Caco-2 (cell line): Measurements from ENCODE around the gene SECISBP2. TPM values are rescaled to one million over a fixed set of nuclear protein-coding genes. Genes with fewer than 3 reads are reported as not detected.

Source experiments
- BruUV-seq: library from RNA; stranded (reverse); fragments of 400-500 nt; replicated peaks from 2 replicates; lab custom pipeline; 2021; lab: Mats Ljungman, UMichigan
- CTCF ChIA-PET: fragments of 300-600 bp; sonication (Branson Sonifier 250); formaldehyde crosslinking; loops from one replicate; lab custom pipeline; 2022; ENCODE audit warnings: antibody characterized with exemption; lab: Charles Lee
- POLR2A ChIA-PET: fragments of 300-600 bp; sonication (Branson Sonifier 250); formaldehyde crosslinking; loops from one replicate; lab custom pipeline; 2022; ENCODE audit warnings: antibody characterized with exemption; lab: Charles Lee
- DNase-seq, 2 experiments: peaks; one replicate each; pipeline versions ENCODE4 v3.0.0 to v3.0.0-alpha.2; 2020 to 2022
- H3K27me3 ChIP-seq: replicated peaks from 2 replicates; pipeline ENCODE4 v1.6.0; 2011; ENCODE audit warnings: low read length; ENCODE audit not compliant: control insufficient read depth, insufficient read depth
- H3K36me3 ChIP-seq: 2 replicates; pipeline ENCODE4 v1.5.1; 2011; ENCODE audit warnings: low read length; ENCODE audit not compliant: control insufficient read depth, insufficient read depth
- H3K4me1 ChIP-seq: fragments of 250-450 bp; sonication (Bioruptor Pico); 2 replicates; pipeline ENCODE4 v1.5.1; 2020; ENCODE audit warnings: mild to moderate bottlenecking
- H3K4me3 ChIP-seq: 2 replicates; pipeline ENCODE4 v1.5.1; 2011; ENCODE audit warnings: low read depth, mild to moderate bottlenecking, control low read depth, low read length
- H3K9me3 ChIP-seq: fragments of 250-450 bp; sonication (Bioruptor Pico); 2 replicates; pipeline ENCODE4 v1.5.1; 2020; ENCODE audit warnings: mild to moderate bottlenecking, moderate library complexity
- H3K27ac Mint-ChIP-seq: one replicate; pipeline ENCODE4 v1.8.0; 2022; ENCODE audit warnings: mixed read lengths; ENCODE audit not compliant: unreplicated experiment
- H3K27me3 Mint-ChIP-seq: one replicate; pipeline ENCODE4 v1.8.0; 2022; ENCODE audit warnings: mixed read lengths; ENCODE audit not compliant: insufficient read depth, unreplicated experiment
- H3K36me3 Mint-ChIP-seq: one replicate; pipeline ENCODE4 v1.8.0; 2022; ENCODE audit warnings: mild to moderate bottlenecking, mixed read lengths; ENCODE audit not compliant: insufficient read depth, unreplicated experiment
- H3K4me1 Mint-ChIP-seq: one replicate; pipeline ENCODE4 v1.8.0; 2022; ENCODE audit warnings: low read depth, mixed read lengths; ENCODE audit not compliant: unreplicated experiment
- H3K4me3 Mint-ChIP-seq: one replicate; pipeline ENCODE4 v1.8.0; 2022; ENCODE audit warnings: mild to moderate bottlenecking, moderate library complexity, mixed read lengths; ENCODE audit not compliant: unreplicated experiment
- H3K9me3 Mint-ChIP-seq: one replicate; pipeline ENCODE4 v1.8.0; 2022; ENCODE audit warnings: mixed read lengths; ENCODE audit not compliant: unreplicated experiment
- intact Hi-C: fragments of 100-400 bp; cut with micrococcal nuclease; formaldehyde crosslinking; loops from one replicate; pipeline ENCODE4 v1.10.0; 2022; ENCODE audit not compliant: unreplicated experiment
- total RNA-seq: library from RNA; stranded (reverse); gene quantifications from 2 replicates; pipeline ENCODE4 v1.2.3, GENCODE V29; 2022
- TF ChIP-seq, protein P1 (sequence below), 2 experiments: fragments of 200-600 bp in 1 of 2; IDR thresholded peaks; 1 replicate in 1 of 2; 2 replicates in 1 of 2; pipeline versions ENCODE4 v1.5.1 to v1.8.0; 2011 to 2022; ENCODE audit warnings: antibody characterized with exemption in 1 of 2, control low read depth in 1 of 2, inconsistent platforms in 1 of 2, low read depth in 1 of 2, low read length in 1 of 2, mild to moderate bottlenecking in 1 of 2, moderate library complexity in 1 of 2; ENCODE audit not compliant: insufficient read depth in 1 of 2, severe bottlenecking in 1 of 2, unreplicated experiment in 1 of 2

SECISBP2 gene
- total RNA-seq, 1 experiment from 2014 or later = 21.0 TPM

DNA sequence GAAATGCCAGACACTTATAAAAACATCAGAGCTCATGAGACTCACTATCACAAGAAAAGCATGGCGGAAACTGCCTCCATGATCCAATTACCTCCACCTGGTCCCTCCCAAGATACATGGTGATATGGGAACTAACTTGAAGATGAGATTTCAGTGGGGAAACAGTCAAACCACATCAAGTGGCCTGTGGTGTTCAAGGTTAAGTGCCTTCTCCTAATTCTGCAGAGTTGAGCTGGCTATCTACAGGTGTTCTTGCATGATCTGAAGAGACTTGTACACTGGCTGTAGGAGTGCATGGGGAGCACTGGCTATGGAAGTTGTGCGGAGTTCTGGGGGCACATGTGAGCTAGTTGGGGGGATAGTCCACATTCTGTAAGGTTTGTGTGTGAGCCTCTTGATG, 41.3 kb upstream of the SECISBP2 start:
- no peaks in the 10 kb centered on the region for H3K36me3 Mint-ChIP-seq
- no peaks in the 10 kb centered on the region for H3K27me3 Mint-ChIP-seq
- no peak overlapping the region for H3K4me3 Mint-ChIP-seq
- H3K4me3 ChIP-seq = no peak overlapping the region
- H3K27me3 ChIP-seq = no peaks in the 10 kb centered on the region
- no peaks in the 10 kb centered on the region; the same call in 1 of the 2 replicates for H3K9me3 ChIP-seq
- intact Hi-C loops = no loop called here
- no TSS peak for BruUV-seq
- no peaks in the 10 kb centered on the region for H3K36me3 ChIP-seq
- no peak for DNase-seq
- TF ChIP-seq, protein P1, sequence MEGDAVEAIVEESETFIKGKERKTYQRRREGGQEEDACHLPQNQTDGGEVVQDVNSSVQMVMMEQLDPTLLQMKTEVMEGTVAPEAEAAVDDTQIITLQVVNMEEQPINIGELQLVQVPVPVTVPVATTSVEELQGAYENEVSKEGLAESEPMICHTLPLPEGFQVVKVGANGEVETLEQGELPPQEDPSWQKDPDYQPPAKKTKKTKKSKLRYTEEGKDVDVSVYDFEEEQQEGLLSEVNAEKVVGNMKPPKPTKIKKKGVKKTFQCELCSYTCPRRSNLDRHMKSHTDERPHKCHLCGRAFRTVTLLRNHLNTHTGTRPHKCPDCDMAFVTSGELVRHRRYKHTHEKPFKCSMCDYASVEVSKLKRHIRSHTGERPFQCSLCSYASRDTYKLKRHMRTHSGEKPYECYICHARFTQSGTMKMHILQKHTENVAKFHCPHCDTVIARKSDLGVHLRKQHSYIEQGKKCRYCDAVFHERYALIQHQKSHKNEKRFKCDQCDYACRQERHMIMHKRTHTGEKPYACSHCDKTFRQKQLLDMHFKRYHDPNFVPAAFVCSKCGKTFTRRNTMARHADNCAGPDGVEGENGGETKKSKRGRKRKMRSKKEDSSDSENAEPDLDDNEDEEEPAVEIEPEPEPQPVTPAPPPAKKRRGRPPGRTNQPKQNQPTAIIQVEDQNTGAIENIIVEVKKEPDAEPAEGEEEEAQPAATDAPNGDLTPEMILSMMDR (IDR thresholded peaks at IDR 0.05; ENCODE audit: insufficient read depth in 1 of 2, low read depth in 1 of 2, low read length in 1 of 2, severe bottlenecking in 1 of 2, unreplicated experiment in 1 of 2) = no peak
- POLR2A ChIA-PET = no interaction called here
- CTCF ChIA-PET = no interaction called here
- H3K9me3 Mint-ChIP-seq = peaks cover 19% of the 10 kb centered on the region
- H3K4me1 Mint-ChIP-seq = no peaks in the 10 kb centered on the region
- no peak overlapping the region for H3K27ac Mint-ChIP-seq
- H3K4me1 ChIP-seq = no peaks in the 10 kb centered on the region

DNA sequence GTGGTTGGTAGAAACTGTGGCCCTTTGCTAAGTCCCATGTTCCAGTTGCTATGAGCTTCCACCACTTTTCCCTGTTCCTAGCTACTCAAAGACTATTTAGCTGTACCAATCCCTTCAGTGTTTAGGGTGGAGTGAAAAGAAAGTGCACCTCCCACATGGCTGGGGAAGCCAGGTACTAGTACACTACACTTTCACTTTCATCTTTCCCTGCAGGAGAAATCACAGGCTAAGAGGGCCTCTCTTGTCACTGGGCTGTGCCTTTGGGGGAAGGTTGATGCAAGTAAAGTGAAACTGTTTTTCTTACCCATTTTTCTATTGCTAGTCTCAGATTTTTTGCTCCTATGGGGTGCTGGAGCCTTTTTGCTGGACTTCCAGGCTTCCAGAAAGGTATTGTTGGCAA, 40.8 kb upstream of the SECISBP2 start:
- no peak overlapping the region for H3K4me3 ChIP-seq
- TF ChIP-seq, protein P1 (IDR thresholded peaks at IDR 0.05; ENCODE audit: insufficient read depth in 1 of 2, low read depth in 1 of 2, low read length in 1 of 2, severe bottlenecking in 1 of 2, unreplicated experiment in 1 of 2) = no peak
- Mint-ChIP-seq H3K9me3 (peaks cover 19% of the 10 kb centered on the region), H3K4me1 (no peaks in the 10 kb centered on the region), H3K27me3 (no peaks in the 10 kb centered on the region), H3K36me3 (no peaks in the 10 kb centered on the region), H3K4me3 (no peak overlapping the region), H3K27ac (no peak overlapping the region)
- no peaks in the 10 kb centered on the region for H3K27me3 ChIP-seq
- intact Hi-C loops = no loop called here
- no peaks in the 10 kb centered on the region; the same call in 1 of the 2 replicates for H3K9me3 ChIP-seq
- H3K4me1 ChIP-seq = no peaks in the 10 kb centered on the region
- no peak for DNase-seq
- no peaks in the 10 kb centered on the region for H3K36me3 ChIP-seq
- CTCF ChIA-PET = no interaction called here
- POLR2A ChIA-PET = no interaction called here
- no TSS peak for BruUV-seq

DNA sequence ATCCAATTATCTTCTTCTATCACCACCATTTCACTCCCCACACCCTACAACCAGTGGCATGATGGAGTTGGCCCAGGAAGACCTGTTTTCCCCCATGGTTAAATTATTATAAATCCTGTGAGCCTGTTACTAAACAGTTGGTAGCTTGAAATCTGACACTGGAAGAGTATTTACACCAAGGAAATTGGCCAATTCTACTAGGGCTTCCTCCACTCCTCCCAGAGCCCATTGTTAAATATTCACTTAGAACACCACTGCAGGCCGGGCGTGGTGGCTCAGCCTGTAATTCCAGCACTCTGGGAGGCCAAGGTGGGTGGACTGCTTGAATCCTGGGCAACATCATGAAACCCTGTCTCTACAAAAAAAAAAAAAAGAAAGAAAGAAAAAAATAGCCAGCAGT, 39.7 kb upstream of the SECISBP2 start:
- Histone ChIP-seq H3K9me3 (no peaks in the 10 kb centered on the region), H3K4me1 (no peaks in the 10 kb centered on the region), H3K36me3 (no peaks in the 10 kb centered on the region), H3K27me3 (no peaks in the 10 kb centered on the region), H3K4me3 (no peak overlapping the region)
- Mint-ChIP-seq H3K4me1 (no peaks in the 10 kb centered on the region), H3K27me3 (no peaks in the 10 kb centered on the region), H3K9me3 (peaks cover 8% of the 10 kb centered on the region), H3K27ac (no peak overlapping the region), H3K4me3 (no peak overlapping the region), H3K36me3 (no peaks in the 10 kb centered on the region)
- TF ChIP-seq, protein P1 (IDR thresholded peaks at IDR 0.05; ENCODE audit: insufficient read depth in 1 of 2, low read depth in 1 of 2, low read length in 1 of 2, severe bottlenecking in 1 of 2, unreplicated experiment in 1 of 2) = no peak
- BruUV-seq = no TSS peak
- intact Hi-C loops = no loop called here
- ChIA-PET CTCF (interaction anchor here (1.0 kb wide), 1 partner anchor 99 kb away, joined by 4 read pairs; no protein-coding TSS in a partner anchor), POLR2A (no interaction called here)
- no peak for DNase-seq
